Mesendoderm (in vitro differentiated cells): ENCODE data around the gene RRH.

ENCODE experiments used
- DNase-seq: peaks from one replicate; pipeline ENCODE4 v3.0.0; 2013
- H2AK5ac ChIP-seq: 2 replicates; pipeline ENCODE4 v1.6.1; 2013; ENCODE audit warnings: low read length, inconsistent platforms
- H2BK120ac ChIP-seq: 2 replicates; pipeline ENCODE4 v1.6.1; 2013; ENCODE audit warnings: low read depth, mild to moderate bottlenecking, low read length, moderate library complexity, mixed read lengths
- H2BK15ac ChIP-seq: replicated peaks from 2 replicates; pipeline ENCODE4 v1.6.1; 2013; ENCODE audit warnings: low read depth, mild to moderate bottlenecking, moderate library complexity
- H2BK5ac ChIP-seq: 2 replicates; pipeline ENCODE4 v1.6.1; 2013; ENCODE audit warnings: low read length, inconsistent platforms
- H3K18ac ChIP-seq: 2 replicates; pipeline ENCODE4 v1.6.1; 2013; ENCODE audit warnings: mild to moderate bottlenecking, low read length, mixed read lengths
- H3K23ac ChIP-seq: one replicate; pipeline ENCODE4 v1.6.1; 2013; ENCODE audit warnings: low read length
- H3K27ac ChIP-seq: 2 replicates; pipeline ENCODE4 v1.5.1; 2013; ENCODE audit warnings: low read depth, mild to moderate bottlenecking, inconsistent platforms, low read length, moderate library complexity
- H3K27me3 ChIP-seq: 2 replicates; pipeline ENCODE4 v1.6.1; 2013; ENCODE audit warnings: low read length, control low read depth, mild to moderate bottlenecking, inconsistent platforms; ENCODE audit not compliant: insufficient read depth, poor library complexity
- H3K36me3 ChIP-seq: 2 replicates; pipeline ENCODE4 v1.6.1; 2013; ENCODE audit warnings: low read length, inconsistent platforms; ENCODE audit not compliant: control insufficient read depth, insufficient read depth
- H3K4ac ChIP-seq: one replicate; pipeline ENCODE4 v1.6.1; 2013; ENCODE audit warnings: low read depth, mild to moderate bottlenecking, low read length, moderate library complexity
- H3K4me1 ChIP-seq: 2 replicates; pipeline ENCODE4 v1.6.1; 2013; ENCODE audit warnings: low read depth, low read length, inconsistent platforms; ENCODE audit not compliant: control insufficient read depth
- H3K4me2 ChIP-seq: 2 replicates; pipeline ENCODE4 v1.6.1; 2013; ENCODE audit warnings: low read length
- H3K4me3 ChIP-seq: 2 replicates; pipeline ENCODE4 v1.5.1; 2013; ENCODE audit warnings: mild to moderate bottlenecking, low read length
- H3K56ac ChIP-seq: one replicate; pipeline ENCODE4 v1.6.1; 2013; ENCODE audit warnings: low read length
- H3K79me1 ChIP-seq: 2 replicates; pipeline ENCODE4 v1.6.1; 2013; ENCODE audit warnings: low read length, inconsistent platforms
- H3K79me2 ChIP-seq: 2 replicates; pipeline ENCODE4 v1.6.1; 2013; ENCODE audit warnings: mild to moderate bottlenecking, low read length; ENCODE audit not compliant: control insufficient read depth, insufficient read depth
- H3K9ac ChIP-seq: 2 replicates; pipeline ENCODE4 v1.6.1; 2013; ENCODE audit warnings: low read length, inconsistent platforms
- H4K5ac ChIP-seq: one replicate; pipeline ENCODE4 v1.6.1; 2013; ENCODE audit warnings: low read length
- H4K8ac ChIP-seq: one replicate; pipeline ENCODE4 v1.6.1; 2013; ENCODE audit warnings: low read depth, mild to moderate bottlenecking, control low read depth, low read length, moderate library complexity
- WGBS: extraction: QIAGEN DNeasy Blood & Tissue Kit; methylation state at CpG from one replicate; pipeline ENCODE4 v1.1.7; 2013; ENCODE audit warnings: low lambda C conversion rate, missing lambda C conversion rate; ENCODE audit not compliant: insufficient coverage; ENCODE audit errors: extremely low coverage; 5-methylcytosine and 5-hydroxymethylcytosine counted together

Gene RRH

DNA sequence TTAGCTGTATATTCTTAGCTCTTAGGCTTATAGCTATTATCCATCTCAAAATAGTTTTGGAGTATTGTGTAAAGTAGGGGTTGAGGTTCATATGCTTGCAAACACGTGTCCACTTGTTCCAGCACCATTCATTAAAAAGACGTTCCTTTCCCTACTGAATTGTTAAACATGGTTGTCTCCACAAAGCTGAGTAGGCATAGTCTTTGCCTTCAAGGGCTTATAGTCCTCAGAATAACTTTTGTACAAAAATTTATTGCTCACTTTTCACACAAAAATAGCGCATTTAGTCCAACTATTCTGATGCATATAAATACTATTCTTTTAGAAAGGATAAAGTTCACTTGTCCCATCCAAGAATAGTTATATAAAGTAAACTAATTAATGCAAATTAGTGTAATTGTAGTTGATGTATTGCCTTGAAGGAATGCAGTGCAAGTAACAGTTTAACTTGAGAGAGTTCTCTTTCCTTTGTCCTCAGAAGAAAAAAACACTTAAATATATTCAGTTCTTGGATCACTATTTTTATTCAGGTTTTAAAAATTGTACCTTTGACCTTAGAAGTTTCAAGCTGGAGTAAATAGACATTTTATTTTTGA lies 34.2 kb downstream of the RRH start:
- Histone ChIP-seq H3K79me1 (no peaks in the 10 kb centered on the region), H2BK15ac (no peak overlapping the region), H2BK120ac (no peak overlapping the region), H3K4me1 (no peaks in the 10 kb centered on the region), H2AK5ac (no peak overlapping the region), H3K4me2 (no peak overlapping the region), H3K79me2 (no peaks in the 10 kb centered on the region), H3K36me3 (no peaks in the 10 kb centered on the region), H2BK5ac (no peak overlapping the region), H3K27me3 (no peaks in the 10 kb centered on the region), H3K4me3 (no peak overlapping the region), H3K18ac (no peak overlapping the region), H3K23ac (no peak overlapping the region), H3K4ac (no peak overlapping the region), H4K5ac (no peak overlapping the region), H3K56ac (no peak overlapping the region), H4K8ac (no peak overlapping the region), H3K27ac (no peak overlapping the region), H3K9ac (no peak overlapping the region)
- DNase-seq = no peak
- no CpG with 5 or more reads among the region's 3 CpGs for WGBS

DNA sequence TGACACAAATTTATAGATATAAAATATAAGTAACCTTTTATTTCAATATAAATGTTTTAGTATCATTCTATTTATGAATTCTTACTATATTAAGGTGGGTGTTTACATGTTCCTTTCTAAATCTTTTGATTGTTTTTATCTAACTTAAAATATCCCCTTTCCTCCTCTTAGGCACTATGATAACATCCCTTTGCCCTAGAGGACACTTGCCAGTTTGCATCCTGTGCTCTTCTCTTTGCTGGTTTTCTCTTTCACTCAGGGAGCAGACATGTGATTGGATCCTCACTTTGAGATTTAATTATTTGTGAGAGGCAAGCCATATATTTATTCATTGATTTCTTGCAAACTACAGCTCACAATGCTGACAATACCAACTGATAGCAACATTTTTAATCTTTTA lies 36.4 kb downstream of the RRH start:
- H3K79me1 ChIP-seq = no peaks in the 10 kb centered on the region
- H3K4me2 ChIP-seq = no peak overlapping the region
- H2AK5ac ChIP-seq = no peak overlapping the region
- no peak overlapping the region for H3K27ac ChIP-seq
- H2BK120ac ChIP-seq = no peak overlapping the region
- no peak overlapping the region for H3K23ac ChIP-seq
- no peak overlapping the region for H3K18ac ChIP-seq
- peak; percentile 34 for DNase-seq
- H3K9ac ChIP-seq = no peak overlapping the region
- no peak overlapping the region for H3K56ac ChIP-seq
- H4K8ac ChIP-seq = no peak overlapping the region
- no peak overlapping the region for H2BK5ac ChIP-seq
- no peak overlapping the region for H3K4ac ChIP-seq
- no peaks in the 10 kb centered on the region for H3K36me3 ChIP-seq
- H4K5ac ChIP-seq = no peak overlapping the region
- H3K4me3 ChIP-seq = no peak overlapping the region
- no peaks in the 10 kb centered on the region for H3K79me2 ChIP-seq
- H3K4me1 ChIP-seq = no peaks in the 10 kb centered on the region
- no peak overlapping the region for H2BK15ac ChIP-seq
- H3K27me3 ChIP-seq = no peaks in the 10 kb centered on the region

DNA sequence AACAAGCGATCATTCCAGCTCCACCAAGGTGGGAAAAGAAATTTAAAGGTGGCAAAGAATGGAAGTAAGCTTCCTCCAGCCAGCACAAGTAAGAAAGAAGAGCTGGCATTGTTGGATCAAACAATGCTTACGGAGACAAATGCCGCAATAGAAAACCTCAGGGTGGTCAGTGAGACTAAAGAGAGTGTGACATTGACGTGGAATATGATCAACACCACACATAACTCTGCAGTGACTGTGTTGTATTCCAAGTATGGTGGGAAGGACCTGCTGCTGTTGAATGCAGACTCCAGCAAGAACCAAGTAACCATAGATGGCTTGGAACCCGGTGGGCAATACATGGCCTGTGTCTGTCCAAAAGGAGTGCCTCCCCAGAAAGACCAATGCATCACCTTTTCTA lies 42.3 kb downstream of the RRH start:
- H3K27me3 ChIP-seq = no peaks in the 10 kb centered on the region
- no peak overlapping the region for H3K18ac ChIP-seq
- H3K36me3 ChIP-seq = no peaks in the 10 kb centered on the region
- H3K79me2 ChIP-seq = no peaks in the 10 kb centered on the region
- no peaks in the 10 kb centered on the region for H3K4me1 ChIP-seq
- no peak overlapping the region for H3K4me2 ChIP-seq
- no peak overlapping the region for H2BK120ac ChIP-seq
- no peak overlapping the region for H3K9ac ChIP-seq
- no peak overlapping the region for H3K4me3 ChIP-seq
- no peaks in the 10 kb centered on the region for H3K79me1 ChIP-seq
- no CpG with 5 or more reads among the region's 5 CpGs for WGBS
- H2BK15ac ChIP-seq = no peak overlapping the region
- H2AK5ac ChIP-seq = no peak overlapping the region
- H2BK5ac ChIP-seq = no peak overlapping the region
- no peak overlapping the region for H3K27ac ChIP-seq
- no peak overlapping the region for H3K56ac ChIP-seq
- H4K8ac ChIP-seq = no peak overlapping the region
- DNase-seq = no peak
- H3K23ac ChIP-seq = no peak overlapping the region
- H4K5ac ChIP-seq = no peak overlapping the region
- H3K4ac ChIP-seq = no peak overlapping the region

DNA sequence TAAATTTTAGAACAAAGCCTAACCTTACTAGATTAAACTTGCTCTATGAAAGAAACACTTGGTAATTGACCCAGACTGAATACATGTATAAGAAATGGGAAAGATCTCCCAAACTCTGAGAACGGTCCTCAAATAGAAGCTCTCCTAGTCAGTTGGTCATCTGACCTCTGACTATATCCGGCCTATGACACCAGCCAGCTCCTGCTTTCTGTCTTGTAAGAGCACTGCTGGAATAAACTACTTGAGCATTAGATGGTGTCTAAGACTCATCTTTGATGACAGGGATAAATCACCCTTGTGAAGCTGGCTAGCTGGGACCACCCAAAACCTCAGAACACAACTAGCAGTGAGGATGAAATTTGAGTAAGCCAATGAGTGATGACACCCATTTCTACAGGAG lies 44.3 kb downstream of the RRH start:
- Histone ChIP-seq H3K9ac (no peak overlapping the region), H3K27ac (no peak overlapping the region), H2AK5ac (no peak overlapping the region), H3K23ac (no peak overlapping the region), H3K36me3 (no peaks in the 10 kb centered on the region), H3K79me2 (no peaks in the 10 kb centered on the region), H2BK120ac (no peak overlapping the region), H3K4me1 (no peaks in the 10 kb centered on the region), H3K27me3 (no peaks in the 10 kb centered on the region), H3K18ac (no peak overlapping the region), H3K79me1 (no peaks in the 10 kb centered on the region), H3K4me2 (no peak overlapping the region), H2BK15ac (no peak overlapping the region), H3K4me3 (no peak overlapping the region), H4K8ac (no peak overlapping the region), H3K4ac (no peak overlapping the region), H4K5ac (no peak overlapping the region), H3K56ac (no peak overlapping the region), H2BK5ac (no peak overlapping the region)
- DNase-seq = no peak
- no CpG with 5 or more reads among the region's 2 CpGs for WGBS

DNA sequence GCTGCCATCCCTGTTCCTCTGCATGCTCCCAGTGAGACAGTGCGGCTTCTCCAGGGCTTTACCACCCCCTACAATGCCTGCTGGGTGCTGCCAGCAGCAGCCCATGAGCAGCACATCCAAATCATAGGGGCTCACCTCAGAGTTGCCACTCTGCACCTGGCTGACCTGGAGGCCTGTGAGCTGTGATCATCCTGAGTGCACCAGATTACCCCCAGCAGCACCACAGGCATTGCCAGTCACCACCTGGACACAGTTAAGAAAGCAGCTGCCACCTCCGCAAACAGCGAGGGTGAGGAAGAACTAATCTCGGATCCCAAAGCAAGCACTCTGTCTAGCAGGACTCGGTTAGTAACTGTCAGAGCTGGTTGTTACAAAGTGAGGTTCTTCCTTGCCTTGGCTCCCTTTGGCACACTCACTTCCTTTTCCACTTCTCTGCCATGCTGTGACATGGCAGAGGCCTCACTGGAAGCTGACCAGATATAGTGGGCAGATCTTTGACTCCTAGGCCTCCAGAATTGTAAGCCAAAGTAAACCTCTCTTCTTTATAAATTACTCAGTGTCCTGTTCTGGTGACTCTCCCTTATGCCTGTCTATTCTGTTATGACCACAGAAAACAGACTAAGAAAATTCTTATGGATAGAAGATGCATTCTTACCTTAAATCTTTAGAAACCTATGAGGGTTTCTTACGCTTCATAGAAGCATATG lies 45.3 kb downstream of the RRH start:
- no peak overlapping the region for H3K27ac ChIP-seq
- no peak overlapping the region for H2BK5ac ChIP-seq
- H3K4me1 ChIP-seq = no peaks in the 10 kb centered on the region
- H3K4ac ChIP-seq = no peak overlapping the region
- no peak overlapping the region for H4K5ac ChIP-seq
- no peak for DNase-seq
- H4K8ac ChIP-seq = no peak overlapping the region
- H3K79me2 ChIP-seq = no peaks in the 10 kb centered on the region
- H3K4me2 ChIP-seq = no peak overlapping the region
- H3K27me3 ChIP-seq = no peaks in the 10 kb centered on the region
- H2AK5ac ChIP-seq = no peak overlapping the region
- no peaks in the 10 kb centered on the region for H3K36me3 ChIP-seq
- no peak overlapping the region for H3K23ac ChIP-seq
- H3K4me3 ChIP-seq = no peak overlapping the region
- no peak overlapping the region for H2BK15ac ChIP-seq
- no peak overlapping the region for H3K18ac ChIP-seq
- no peaks in the 10 kb centered on the region for H3K79me1 ChIP-seq
- no peak overlapping the region for H2BK120ac ChIP-seq
- WGBS = no CpG with 5 or more reads among the region's 6 CpGs
- H3K56ac ChIP-seq = no peak overlapping the region
- no peak overlapping the region for H3K9ac ChIP-seq
